RPMI7951 (cell line): ENCODE data around the gene CHODL. TPM values are rescaled to one million over a fixed set of nuclear protein-coding genes. Genes with fewer than 3 reads are reported as not detected.

Source experiments
- DNase-seq: peaks from one replicate; pipeline ENCODE4 v3.0.0-alpha.2; 2012; ENCODE audit warnings: low read depth
- total RNA-seq: library from RNA; depleted of rRNA; stranded (reverse); fragments of >200 nt; shearing (Covaris generic); gene quantifications from 2 replicates; pipeline ENCODE4 v1.2.3, GENCODE V29; 2014; rRNA removed

CHODL gene, protein sequence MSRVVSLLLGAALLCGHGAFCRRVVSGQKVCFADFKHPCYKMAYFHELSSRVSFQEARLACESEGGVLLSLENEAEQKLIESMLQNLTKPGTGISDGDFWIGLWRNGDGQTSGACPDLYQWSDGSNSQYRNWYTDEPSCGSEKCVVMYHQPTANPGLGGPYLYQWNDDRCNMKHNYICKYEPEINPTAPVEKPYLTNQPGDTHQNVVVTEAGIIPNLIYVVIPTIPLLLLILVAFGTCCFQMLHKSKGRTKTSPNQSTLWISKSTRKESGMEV
- not detected in 2 replicates for total RNA-seq

DNA sequence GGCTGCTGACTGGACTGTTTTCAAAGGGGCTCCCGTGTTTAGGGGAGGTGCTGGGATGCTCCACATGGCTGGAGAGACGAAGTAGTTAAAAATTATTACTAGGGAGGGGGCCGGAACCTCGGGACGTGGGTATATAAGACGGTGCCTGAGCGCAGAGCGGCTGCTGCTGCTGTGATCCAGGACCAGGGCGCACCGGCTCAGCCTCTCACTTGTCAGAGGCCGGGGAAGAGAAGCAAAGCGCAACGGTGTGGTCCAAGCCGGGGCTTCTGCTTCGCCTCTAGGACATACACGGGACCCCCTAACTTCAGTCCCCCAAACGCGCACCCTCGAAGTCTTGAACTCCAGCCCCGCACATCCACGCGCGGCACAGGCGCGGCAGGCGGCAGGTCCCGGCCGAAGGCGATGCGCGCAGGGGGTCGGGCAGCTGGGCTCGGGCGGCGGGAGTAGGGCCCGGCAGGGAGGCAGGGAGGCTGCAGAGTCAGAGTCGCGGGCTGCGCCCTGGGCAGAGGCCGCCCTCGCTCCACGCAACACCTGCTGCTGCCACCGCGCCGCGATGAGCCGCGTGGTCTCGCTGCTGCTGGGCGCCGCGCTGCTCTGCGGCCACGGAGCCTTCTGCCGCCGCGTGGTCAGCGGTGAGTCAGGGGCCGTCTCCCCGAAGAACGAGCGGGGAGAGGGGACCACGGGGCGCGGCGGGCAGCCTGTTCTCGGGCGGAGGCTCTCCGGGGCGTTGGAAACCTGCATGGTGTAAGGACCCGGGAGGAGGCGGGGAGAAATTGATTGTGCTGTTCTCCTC lies at the start of gene CHODL:
TSS of gene CHODL (plus strand) at position 163 of the 793 bp plus-strand sequence. CDS start at position 554, 391 bp downstream.
- no peak for DNase-seq

DNA sequence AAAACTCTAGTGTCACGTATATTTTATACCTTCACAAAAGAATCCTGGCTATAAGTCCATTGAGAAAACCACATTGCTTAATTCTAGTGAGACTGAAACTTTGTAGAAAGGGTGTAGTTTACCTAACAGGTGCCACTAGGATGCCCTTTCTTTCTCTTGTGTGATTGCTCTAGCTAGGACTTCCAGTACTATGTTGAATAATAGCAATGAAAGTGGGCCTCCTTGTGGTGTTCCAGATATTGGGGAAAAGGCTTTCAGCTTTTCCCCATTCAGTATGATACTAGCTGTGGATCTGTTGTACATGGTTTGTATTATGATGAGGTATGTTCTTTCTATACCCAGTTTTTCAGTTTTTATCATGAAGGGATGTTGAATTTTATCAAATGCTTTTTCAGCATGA lies 39.7 kb upstream of the CHODL start:
- DNase-seq: no peak

DNA sequence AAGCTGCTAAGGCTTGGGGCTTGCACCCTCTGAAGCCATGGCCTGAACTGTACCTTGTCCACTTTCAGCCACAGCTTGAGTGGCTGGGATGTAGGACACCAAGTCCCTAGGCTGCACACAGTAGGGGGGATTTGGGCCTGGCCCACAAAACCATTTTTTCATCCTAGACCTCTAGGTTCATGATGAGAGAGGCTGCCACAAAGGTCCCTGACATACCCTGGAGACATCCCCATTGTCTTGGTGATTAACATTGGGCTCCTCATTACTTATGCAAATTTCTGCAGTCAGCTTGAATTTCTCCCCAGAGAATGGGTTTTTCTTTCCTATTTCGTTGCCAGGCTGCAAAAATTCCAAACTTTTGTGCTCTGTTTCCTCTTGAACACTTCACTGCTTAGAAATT lies 26.3 kb upstream of the CHODL start:
- no peak for DNase-seq

DNA sequence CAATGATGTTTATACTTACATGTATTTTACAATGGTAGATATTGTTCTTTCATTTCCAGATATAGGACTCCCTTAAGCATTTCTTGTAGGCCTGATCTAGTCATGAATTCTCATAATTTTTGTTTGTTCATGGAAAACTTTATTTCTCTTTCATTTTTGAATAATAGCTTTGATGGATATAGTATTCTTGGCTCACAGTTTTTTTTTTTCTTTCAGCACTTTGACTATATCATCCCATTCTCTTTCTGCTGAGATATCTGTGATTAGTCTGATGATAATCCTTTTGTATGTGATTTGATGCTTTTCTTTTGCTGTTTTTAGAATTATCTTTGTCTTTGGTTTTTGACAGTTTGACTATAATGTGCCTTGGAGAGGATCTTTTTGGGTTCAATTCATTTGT lies 24.1 kb upstream of the CHODL start:
- no peak for DNase-seq

DNA sequence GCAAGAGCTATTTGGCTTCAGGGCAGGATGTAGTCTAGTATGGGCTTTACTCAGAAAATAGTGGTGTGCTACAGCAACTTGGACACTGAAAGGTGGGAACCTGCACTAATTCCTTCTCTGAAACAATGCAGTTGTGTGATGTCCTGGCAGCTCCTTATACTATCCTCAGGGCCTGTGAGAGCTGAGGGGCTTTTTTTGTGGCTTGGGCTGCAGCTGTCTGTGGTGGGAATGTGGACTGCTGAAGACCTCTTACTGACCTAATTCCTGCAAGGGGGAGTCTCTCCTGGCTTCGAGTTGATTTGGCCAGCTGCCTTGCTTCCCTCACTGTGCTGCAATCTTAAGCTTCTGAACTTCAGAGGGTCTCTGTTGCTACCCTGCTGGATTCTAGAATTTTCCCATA lies 22.3 kb upstream of the CHODL start:
- no peak for DNase-seq

DNA sequence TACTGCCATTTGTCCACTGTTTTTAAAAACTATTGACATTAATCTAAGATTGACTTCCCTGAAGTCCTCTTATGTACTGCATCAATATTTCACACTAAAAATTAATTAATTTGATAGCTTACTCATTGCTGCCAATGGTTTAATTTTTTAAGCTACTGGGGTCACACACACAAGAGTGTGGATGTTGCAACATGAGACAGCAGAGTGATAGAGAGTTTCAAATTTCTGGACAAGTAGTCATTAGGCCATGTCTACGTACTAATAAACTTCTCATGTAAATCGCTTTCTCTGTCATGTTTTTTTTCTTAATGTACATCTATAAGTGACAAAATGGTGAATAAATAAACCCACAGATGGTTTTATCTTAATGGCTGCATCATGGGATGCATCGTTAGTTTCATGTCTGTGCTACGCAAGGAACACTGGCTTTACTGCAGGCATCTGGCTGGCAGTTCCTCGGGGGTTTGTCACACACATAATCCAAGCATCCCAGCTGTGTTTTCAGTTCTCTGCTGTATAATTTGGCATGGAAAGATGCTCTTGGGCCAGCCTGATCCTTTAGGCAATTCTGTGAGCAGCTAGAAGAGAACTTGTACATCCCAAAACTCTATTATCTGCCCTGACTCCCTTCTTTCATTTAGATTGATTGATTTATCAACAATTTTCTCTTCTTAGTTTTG lies 16.4 kb upstream of the CHODL start:
- DNase-seq: no peak

DNA sequence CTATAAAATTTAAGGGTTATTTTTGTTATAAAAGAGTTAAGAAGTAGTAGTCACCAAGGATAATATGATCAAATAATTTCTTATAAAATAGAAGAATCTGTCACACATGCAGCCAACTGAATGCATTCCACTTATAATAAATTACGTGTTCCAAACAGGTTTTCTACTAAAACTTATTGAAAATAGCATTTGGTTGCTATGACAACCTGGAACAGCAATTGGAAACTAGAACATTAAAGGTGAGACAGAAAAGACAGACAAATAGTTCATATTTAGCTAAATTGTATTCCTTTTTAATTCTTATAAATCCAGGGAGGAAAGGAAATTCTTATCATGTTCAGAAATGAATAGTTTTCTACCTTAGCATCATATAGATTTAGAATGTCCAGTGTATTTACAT lies 9.1 kb upstream of the CHODL start:
- no peak for DNase-seq

DNA sequence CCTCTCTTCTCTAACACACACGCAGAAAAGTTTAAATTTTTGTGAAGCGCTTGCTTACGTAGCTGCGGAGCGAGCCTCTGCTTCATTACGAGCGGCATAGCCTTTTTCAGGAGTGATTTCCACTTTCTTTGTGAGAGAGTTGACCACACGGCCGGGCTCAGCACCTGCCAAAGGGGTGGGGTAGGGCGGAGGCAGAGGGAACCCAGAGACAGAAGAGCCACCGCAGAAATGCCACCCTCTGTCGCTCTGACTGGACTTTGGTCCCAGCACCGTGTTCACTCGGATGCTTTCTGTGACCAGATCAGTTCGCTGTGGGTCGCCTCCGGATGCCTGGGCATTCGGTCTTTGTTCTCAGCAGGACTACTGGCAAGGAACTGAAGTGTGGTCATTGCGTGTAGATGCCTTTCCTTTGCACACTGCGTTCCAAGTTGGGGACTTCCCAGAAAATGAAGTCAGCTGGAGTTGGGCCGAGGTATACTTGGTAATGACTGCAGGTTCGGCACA lies 883 bp downstream of the CHODL start:
- peak; percentile 0 for DNase-seq

DNA sequence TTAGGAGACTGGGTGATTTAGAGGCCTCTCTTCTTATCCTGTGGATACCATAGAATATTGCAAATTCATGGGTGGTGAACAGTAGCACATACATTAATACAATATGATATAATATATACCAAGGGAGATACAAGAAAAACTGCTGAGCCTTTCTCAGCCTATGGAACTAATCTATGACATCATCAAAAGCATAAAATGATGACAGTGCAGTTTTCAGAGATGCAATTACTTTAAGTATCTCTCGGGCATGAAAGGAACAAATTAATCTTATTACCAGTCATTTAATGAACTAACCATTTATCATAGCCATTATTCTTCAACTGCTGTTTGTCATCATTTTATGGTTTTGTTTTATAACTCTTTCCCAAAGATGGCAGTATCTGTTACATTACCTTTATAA lies 3.5 kb downstream of the CHODL start:
- DNase-seq: no peak

DNA sequence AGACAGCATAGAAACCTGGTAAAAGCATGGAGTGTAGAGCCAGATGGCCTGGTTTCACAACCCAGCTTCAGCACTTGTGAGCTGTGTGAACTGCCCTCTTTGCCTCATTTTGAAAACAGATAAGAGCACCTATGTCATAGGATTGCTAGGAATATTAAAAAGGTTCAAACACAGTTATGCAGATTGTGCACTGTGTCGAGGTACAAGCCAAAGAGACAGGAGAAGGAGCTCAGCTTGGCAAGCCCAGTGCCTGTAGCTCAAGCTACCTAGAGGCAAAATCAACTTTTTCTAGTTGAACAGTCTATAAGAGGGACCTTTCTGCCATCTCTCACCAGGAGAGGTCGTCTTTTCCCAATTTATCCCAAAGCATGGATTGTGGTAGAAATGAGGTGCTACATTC lies 5.0 kb downstream of the CHODL start:
- DNase-seq: no peak

DNA sequence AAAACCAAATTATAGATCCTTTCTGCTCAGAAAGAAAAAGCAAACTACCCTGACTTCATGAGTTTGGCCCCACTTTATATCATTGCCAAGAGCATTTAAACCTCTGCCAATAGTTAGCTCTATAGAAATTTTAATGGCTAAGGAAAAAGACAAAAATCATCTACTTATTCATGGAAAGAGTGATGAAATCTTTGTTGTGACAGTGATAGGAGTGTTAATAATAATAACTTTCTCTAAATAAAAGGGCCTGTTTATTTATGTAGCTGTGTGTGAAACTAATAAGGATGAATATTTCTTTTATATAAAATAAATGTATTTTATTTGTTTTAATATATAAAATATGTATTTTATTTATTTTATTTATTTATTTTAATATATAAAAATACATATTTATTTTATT lies 6.4 kb downstream of the CHODL start:
- no peak for DNase-seq

DNA sequence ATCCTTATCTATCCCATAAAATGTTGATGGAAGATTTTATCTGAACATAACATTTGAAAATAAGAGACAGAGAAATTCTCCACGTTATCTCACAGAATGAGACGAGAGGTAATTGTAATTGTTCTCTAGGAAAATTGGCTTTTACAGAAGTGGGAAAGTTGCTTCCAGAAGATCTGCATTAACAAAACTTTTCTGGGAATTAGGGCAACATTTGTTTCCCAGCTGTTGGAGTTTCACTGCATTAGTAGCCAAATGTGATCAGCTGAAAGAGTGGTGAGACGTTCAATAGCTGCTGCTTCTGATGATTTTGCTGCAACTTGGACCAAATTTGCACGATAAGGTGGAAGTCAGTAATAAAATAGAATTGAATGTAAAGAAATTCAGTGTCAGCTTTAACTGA lies 7.6 kb downstream of the CHODL start:
- no peak for DNase-seq

DNA sequence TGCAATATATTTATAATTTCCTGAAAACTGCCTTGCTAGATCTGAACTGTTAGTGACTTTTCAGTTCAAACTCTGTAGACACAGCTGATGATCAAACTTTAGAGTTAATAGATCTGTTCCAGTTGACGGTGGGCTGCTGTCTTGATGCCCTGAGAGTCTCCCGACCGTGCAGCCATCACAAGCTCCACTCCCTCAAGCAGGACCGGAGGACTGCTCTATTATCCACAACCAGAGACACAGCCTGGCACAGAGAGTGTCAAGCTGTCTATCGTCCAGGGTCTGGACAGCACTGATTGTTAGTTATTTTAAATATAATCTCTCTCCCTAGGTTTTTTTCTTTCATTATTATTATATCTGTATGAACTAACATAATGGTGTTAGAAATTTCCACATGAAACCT lies 8.0 kb downstream of the CHODL start:
- DNase-seq: no peak

DNA sequence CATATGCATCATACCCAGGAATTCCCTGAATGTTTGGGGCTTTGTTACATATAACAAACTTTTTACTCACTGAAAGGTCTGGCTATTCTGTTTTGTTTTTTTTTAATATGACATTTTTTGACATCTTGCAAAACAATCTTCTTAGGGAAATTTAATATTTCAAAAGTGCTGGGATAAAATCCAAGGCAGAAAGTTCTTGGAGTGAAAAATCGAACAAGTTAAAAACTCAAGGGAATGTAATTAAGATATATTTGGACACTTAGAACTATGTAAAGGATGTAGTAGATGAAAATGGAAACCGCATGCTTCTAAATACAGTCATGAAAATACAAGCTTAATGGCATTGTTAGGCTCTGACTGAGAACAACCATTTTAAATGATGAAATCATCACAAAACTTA lies 8.6 kb downstream of the CHODL start:
- DNase-seq: no peak

DNA sequence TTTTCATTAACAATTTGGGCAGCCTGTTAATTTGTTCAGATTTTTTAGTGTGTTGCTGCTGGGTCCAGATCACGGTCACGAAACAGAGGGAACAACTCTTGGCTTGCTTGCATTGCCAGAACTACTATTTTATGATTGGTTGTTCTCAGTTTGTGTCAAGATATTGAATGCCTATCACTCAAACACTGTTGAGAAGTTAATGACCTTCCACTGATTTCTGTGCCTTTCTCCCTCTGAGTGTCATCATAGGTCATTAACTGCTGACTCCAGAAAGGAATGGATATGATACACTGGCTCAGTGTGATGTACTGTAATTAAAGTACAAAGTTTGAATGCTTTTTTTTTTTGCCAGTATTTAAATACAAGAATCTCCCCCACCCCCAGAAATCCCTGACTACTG lies 9.2 kb downstream of the CHODL start:
- no peak for DNase-seq

DNA sequence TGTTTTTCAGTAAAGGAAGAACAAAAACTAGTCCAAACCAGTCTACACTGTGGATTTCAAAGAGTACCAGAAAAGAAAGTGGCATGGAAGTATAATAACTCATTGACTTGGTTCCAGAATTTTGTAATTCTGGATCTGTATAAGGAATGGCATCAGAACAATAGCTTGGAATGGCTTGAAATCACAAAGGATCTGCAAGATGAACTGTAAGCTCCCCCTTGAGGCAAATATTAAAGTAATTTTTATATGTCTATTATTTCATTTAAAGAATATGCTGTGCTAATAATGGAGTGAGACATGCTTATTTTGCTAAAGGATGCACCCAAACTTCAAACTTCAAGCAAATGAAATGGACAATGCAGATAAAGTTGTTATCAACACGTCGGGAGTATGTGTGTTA lies 21.3 kb downstream of the CHODL start:
- no peak for DNase-seq

DNA sequence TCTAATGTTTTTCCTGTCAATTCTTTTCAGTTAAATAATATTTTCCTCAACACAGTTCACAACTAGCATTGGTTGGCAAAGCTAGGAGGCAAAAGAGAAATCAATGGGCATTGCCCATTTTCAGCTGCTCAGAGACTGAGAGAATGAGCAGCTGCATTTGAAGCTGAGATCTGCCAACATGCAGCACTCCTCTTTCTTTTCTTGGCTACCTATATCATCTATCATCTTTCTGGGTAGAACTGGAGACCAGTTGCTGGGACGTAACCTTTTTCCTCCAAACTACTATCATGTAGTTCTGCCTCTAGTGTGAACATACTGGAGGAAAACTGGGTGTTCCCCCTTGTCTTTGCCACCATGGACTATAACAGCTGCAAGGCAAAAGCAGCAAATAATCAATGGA lies 22.9 kb downstream of the CHODL start:
- DNase-seq: no peak

DNA sequence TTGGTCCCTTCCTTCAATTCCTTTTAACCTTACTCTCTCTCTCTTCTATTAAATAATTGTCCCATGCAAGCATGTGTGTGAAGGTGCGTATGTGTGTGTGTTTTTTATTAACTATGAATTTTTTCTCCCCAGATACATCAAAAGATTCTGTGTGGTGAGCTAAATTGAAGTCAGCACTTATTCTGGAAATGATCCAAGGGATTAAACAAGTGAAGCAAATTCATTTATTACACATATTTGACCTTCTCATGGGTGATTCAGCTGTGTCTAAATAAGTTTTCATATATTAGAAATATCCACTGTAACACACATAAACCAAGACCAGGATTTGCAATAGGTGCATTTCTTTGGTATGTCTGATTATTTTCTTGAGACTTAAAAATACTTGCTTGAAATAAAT lies 24.3 kb downstream of the CHODL start:
- no peak for DNase-seq

DNA sequence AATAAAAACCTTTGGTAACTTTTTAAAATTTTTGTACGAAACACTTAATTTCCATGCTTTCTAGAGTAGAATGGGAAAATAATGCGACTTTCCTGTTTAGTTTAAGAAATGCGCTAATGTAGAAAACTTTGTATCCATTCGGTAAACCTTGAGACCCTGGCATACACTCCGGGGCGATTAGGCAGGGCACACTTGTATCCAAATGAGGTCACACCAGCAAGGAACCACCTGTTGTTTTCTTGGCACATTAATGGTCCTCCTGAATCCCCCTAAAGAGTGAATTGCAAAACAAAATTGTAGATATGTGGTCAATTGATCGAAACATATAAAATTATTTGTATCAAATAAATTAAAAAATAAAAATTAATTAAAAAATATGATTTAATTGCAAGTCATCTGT lies 25.2 kb downstream of the CHODL start:
- DNase-seq: no peak

DNA sequence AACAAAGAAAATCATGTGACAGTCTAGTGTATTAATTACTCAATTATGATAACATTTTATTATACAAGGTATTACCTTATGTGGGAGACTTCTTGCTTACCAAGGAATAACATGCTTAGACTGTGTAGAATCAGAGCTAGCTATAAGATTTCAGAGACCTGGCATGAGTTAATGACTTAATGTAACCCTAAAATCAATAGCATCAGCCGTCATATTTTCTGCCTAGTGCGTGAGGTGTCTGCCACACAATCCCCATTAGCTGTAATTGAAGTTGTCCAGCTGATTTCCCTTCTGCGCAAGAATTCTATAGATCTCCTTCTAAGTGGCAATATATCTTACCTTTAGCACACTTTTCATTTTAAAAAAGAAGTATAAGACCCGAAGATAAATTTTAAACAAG lies 28.8 kb downstream of the CHODL start:
- DNase-seq: no peak

DNA sequence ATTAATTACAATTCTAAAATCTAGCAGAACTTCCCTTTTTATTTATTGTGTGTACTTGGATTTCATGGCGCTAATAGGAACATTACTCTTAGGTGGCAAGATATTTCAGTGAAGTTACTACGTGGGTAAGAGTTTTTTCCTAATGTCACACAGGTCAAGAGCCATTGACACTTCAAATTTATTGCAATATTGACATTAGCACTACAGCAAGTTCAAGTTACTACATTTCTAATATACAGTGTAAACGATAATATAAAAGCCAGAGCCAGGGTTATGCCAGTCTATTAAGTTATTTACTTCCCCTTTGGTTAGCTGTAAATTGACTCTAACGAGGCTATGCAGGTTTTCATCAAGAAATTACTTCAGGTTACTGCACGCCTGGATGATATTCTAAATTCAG lies 29.7 kb downstream of the CHODL start:
- no peak for DNase-seq

DNA sequence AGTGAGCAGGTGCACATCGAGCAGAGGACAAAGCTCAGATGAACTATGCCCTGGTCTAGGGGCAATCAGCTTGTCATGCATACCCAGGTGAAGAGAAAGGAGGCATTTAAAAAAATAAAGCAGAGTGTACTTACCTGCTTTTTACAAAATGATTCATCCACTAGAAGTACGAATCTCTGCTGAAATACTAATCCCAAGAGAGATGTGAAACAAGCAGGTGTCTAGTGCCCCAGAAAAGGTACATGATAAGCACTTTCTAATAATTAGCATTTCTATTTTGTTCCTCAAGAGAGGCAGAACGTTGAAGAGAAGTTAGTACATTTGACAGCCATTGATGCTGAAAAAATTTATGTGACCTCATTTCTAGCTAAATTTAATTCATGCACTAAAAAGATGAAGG lies 31.1 kb downstream of the CHODL start:
- no peak for DNase-seq

DNA sequence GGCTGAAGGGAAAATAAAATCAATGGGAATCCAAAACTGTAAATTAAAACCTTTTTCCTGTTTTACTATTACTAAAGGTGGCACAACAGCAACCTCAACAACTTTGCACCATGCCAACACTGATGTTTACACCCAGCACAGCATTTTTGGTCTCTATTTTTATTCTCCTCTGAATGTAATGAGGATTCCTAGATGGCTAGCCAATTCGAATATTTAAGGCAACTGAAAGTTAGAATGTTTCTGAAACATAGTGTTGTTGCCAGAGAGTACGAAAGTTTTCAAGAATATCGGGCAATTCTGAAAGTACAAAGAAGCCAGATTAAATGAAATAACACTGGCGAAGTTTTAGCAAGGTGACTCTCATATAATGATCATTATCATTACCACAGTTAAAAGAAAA lies 40.7 kb downstream of the CHODL start:
- no peak for DNase-seq
